Body of pancreas (tissue), 4 donors: ENCODE measurements around the gene COPS3.

Experiments used
- CTCF ChIP-seq, 7 experiments: fragments of 450-650 bp in 4 of 7; fragments of 200-600 bp in 3 of 7; sonication (generic) in 3 of 7; IDR thresholded peaks; one replicate each; pipeline ENCODE4 v1.5.1; 2016 to 2019; ENCODE audit warnings: antibody characterized with exemption in 7 of 7
- POLR2A ChIP-seq, 3 donors: fragments of 450-650 bp; IDR thresholded peaks; one replicate each; pipeline ENCODE4 v1.6.1; 2016; ENCODE audit warnings: antibody characterized with exemption in 3 of 3, mild to moderate bottlenecking in 2 of 3

GRCh38 chr17:17205368-17206123 is 75.5 kb downstream of the COPS3 start:
- TF ChIP-seq POLR2A (IDR thresholded peaks at IDR 0.05) (peak in 1 of 3 donors; percentile 26), CTCF (IDR thresholded peaks at IDR 0.05) (no peak)
